Mesendoderm (in vitro differentiated cells): Measurements from ENCODE around the gene AKAP13.

Experiments
- DNase-seq: peaks from one replicate; pipeline ENCODE4 v3.0.0; 2013
- H2AK5ac ChIP-seq: 2 replicates; pipeline ENCODE4 v1.6.1; 2013; ENCODE audit warnings: low read length, inconsistent platforms
- H2BK120ac ChIP-seq: 2 replicates; pipeline ENCODE4 v1.6.1; 2013; ENCODE audit warnings: low read depth, mild to moderate bottlenecking, low read length, moderate library complexity, mixed read lengths
- H2BK15ac ChIP-seq: replicated peaks from 2 replicates; pipeline ENCODE4 v1.6.1; 2013; ENCODE audit warnings: low read depth, mild to moderate bottlenecking, moderate library complexity
- H2BK5ac ChIP-seq: 2 replicates; pipeline ENCODE4 v1.6.1; 2013; ENCODE audit warnings: low read length, inconsistent platforms
- H3K18ac ChIP-seq: 2 replicates; pipeline ENCODE4 v1.6.1; 2013; ENCODE audit warnings: mild to moderate bottlenecking, low read length, mixed read lengths
- H3K23ac ChIP-seq: one replicate; pipeline ENCODE4 v1.6.1; 2013; ENCODE audit warnings: low read length
- H3K27ac ChIP-seq: 2 replicates; pipeline ENCODE4 v1.5.1; 2013; ENCODE audit warnings: low read depth, mild to moderate bottlenecking, inconsistent platforms, low read length, moderate library complexity
- H3K27me3 ChIP-seq: 2 replicates; pipeline ENCODE4 v1.6.1; 2013; ENCODE audit warnings: low read length, control low read depth, mild to moderate bottlenecking, inconsistent platforms; ENCODE audit not compliant: insufficient read depth, poor library complexity
- H3K36me3 ChIP-seq: 2 replicates; pipeline ENCODE4 v1.6.1; 2013; ENCODE audit warnings: low read length, inconsistent platforms; ENCODE audit not compliant: control insufficient read depth, insufficient read depth
- H3K4ac ChIP-seq: one replicate; pipeline ENCODE4 v1.6.1; 2013; ENCODE audit warnings: low read depth, mild to moderate bottlenecking, low read length, moderate library complexity
- H3K4me1 ChIP-seq: 2 replicates; pipeline ENCODE4 v1.6.1; 2013; ENCODE audit warnings: low read depth, low read length, inconsistent platforms; ENCODE audit not compliant: control insufficient read depth
- H3K4me2 ChIP-seq: 2 replicates; pipeline ENCODE4 v1.6.1; 2013; ENCODE audit warnings: low read length
- H3K4me3 ChIP-seq: 2 replicates; pipeline ENCODE4 v1.5.1; 2013; ENCODE audit warnings: mild to moderate bottlenecking, low read length
- H3K56ac ChIP-seq: one replicate; pipeline ENCODE4 v1.6.1; 2013; ENCODE audit warnings: low read length
- H3K79me1 ChIP-seq: 2 replicates; pipeline ENCODE4 v1.6.1; 2013; ENCODE audit warnings: low read length, inconsistent platforms
- H3K79me2 ChIP-seq: 2 replicates; pipeline ENCODE4 v1.6.1; 2013; ENCODE audit warnings: mild to moderate bottlenecking, low read length; ENCODE audit not compliant: control insufficient read depth, insufficient read depth
- H3K9ac ChIP-seq: 2 replicates; pipeline ENCODE4 v1.6.1; 2013; ENCODE audit warnings: low read length, inconsistent platforms
- H4K5ac ChIP-seq: one replicate; pipeline ENCODE4 v1.6.1; 2013; ENCODE audit warnings: low read length
- H4K8ac ChIP-seq: one replicate; pipeline ENCODE4 v1.6.1; 2013; ENCODE audit warnings: low read depth, mild to moderate bottlenecking, control low read depth, low read length, moderate library complexity
- WGBS: extraction: QIAGEN DNeasy Blood & Tissue Kit; methylation state at CpG from one replicate; pipeline ENCODE4 v1.1.7; 2013; ENCODE audit warnings: low lambda C conversion rate, missing lambda C conversion rate; ENCODE audit not compliant: insufficient coverage; ENCODE audit errors: extremely low coverage; 5-methylcytosine and 5-hydroxymethylcytosine counted together

Gene AKAP13

GRCh38 chr15:85500060-85500708 is 119.8 kb downstream of the AKAP13 start:
- Histone ChIP-seq H3K4me3 (no peak overlapping the region), H2BK5ac (no peak overlapping the region), H3K79me1 (peaks cover 15% of the 10 kb centered on the region), H3K27me3 (no peaks in the 10 kb centered on the region), H3K23ac (no peak overlapping the region), H4K8ac (no peak overlapping the region), H4K5ac (no peak overlapping the region), H3K27ac (no peak overlapping the region), H2BK15ac (no peak overlapping the region), H3K4ac (no peak overlapping the region), H3K18ac (no peak overlapping the region), H3K4me2 (no peak overlapping the region), H3K36me3 (no peaks in the 10 kb centered on the region), H2AK5ac (no peak overlapping the region), H3K56ac (no peak overlapping the region), H3K4me1 (peaks cover 34% of the 10 kb centered on the region), H2BK120ac (no peak overlapping the region), H3K79me2 (peaks cover 24% of the 10 kb centered on the region), H3K9ac (no peak overlapping the region)
- no CpG with 5 or more reads among the region's 6 CpGs for WGBS
- no peak for DNase-seq

DNA sequence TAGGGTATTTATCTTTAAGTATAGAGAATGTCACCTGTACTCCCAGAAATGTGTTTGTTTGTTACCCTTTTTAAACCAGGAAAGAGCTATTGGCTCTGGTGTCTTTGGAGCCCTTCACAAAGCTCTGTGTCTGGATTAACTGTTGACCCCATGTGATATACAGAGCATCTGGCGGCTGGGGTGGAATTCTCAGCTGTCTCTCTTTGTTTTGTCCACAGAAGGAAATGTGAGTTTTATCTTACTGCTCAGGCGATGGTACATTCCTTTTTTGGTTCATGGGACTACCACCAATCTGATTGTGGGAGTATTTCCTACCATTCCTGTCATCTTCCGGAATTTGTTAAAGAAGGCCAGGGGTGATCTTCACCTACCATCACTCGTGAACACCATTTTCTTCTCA is 120.3 kb downstream of the AKAP13 start:
- Histone ChIP-seq H2BK15ac (no peak overlapping the region), H3K9ac (no peak overlapping the region), H2BK5ac (no peak overlapping the region), H3K36me3 (no peaks in the 10 kb centered on the region), H2AK5ac (no peak overlapping the region), H2BK120ac (no peak overlapping the region), H3K4me2 (no peak overlapping the region), H3K79me2 (peaks cover 24% of the 10 kb centered on the region), H4K8ac (no peak overlapping the region), H3K79me1 (peaks cover 15% of the 10 kb centered on the region), H3K23ac (no peak overlapping the region), H3K4me3 (no peak overlapping the region), H3K27me3 (no peaks in the 10 kb centered on the region), H3K27ac (no peak overlapping the region), H3K18ac (peak overlapping the region; percentile 94), H3K4me1 (peaks cover 32% of the 10 kb centered on the region), H4K5ac (no peak overlapping the region), H3K56ac (no peak overlapping the region), H3K4ac (no peak overlapping the region)
- no peak for DNase-seq
- WGBS = no CpG with 5 or more reads among the region's 4 CpGs

GRCh38 chr15:85501574-85501973 is 121.2 kb downstream of the AKAP13 start:
- no peak overlapping the region for H2BK5ac ChIP-seq
- no peak overlapping the region for H2AK5ac ChIP-seq
- peaks cover 15% of the 10 kb centered on the region for H3K79me1 ChIP-seq
- no peak overlapping the region for H2BK120ac ChIP-seq
- no peak overlapping the region for H3K4me3 ChIP-seq
- H3K4ac ChIP-seq = no peak overlapping the region
- no peak overlapping the region for H4K8ac ChIP-seq
- H3K27ac ChIP-seq = no peak overlapping the region
- H3K27me3 ChIP-seq = no peaks in the 10 kb centered on the region
- WGBS = no CpG with 5 or more reads among the region's 2 CpGs
- no peak overlapping the region for H2BK15ac ChIP-seq
- H3K4me2 ChIP-seq = no peak overlapping the region
- no peak overlapping the region for H3K9ac ChIP-seq
- H3K36me3 ChIP-seq = no peaks in the 10 kb centered on the region
- H3K18ac ChIP-seq = peak overlapping the region; percentile 56
- no peak overlapping the region for H4K5ac ChIP-seq
- H3K56ac ChIP-seq = no peak overlapping the region
- H3K79me2 ChIP-seq = peaks cover 29% of the 10 kb centered on the region
- H3K23ac ChIP-seq = no peak overlapping the region
- DNase-seq = no peak
- H3K4me1 ChIP-seq = peaks cover 26% of the 10 kb centered on the region

DNA sequence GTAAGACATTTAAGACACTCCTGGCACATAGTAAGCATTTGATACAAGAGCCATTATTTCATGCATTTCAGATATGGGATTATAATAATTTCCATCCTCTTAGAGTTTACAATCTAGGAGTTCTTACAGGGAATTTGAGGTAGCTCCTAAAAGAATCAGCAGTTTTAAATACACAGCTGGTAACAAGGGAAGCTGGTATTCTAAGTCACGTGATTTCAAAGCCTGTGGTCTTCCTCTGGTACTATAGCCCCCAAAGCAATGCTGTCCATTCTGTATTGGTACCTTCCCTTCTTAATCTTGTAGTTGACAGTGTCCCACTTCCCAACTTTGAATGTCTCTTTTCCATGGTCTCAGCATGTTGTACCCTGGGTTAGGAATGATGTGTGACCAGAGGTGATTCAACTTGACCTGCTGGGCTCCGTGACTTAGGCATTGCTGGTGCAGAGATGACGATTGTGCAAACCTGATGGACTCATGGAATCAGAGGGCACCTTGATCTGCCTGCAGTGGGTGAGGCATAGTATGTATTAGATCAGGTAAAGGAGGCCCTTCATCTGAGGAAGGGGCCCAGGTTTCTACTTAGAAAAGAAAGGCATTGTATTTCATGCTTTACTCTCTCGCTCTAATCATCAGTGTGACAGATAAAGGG is 122.9 kb downstream of the AKAP13 start:
- no CpG with 5 or more reads among the region's 4 CpGs for WGBS
- Histone ChIP-seq H3K79me1 (peaks cover 15% of the 10 kb centered on the region), H3K27me3 (no peaks in the 10 kb centered on the region), H3K56ac (no peak overlapping the region), H3K9ac (no peak overlapping the region), H3K23ac (no peak overlapping the region), H4K5ac (no peak overlapping the region), H4K8ac (no peak overlapping the region), H2BK5ac (no peak overlapping the region), H2BK120ac (no peak overlapping the region), H3K36me3 (no peaks in the 10 kb centered on the region), H3K79me2 (peaks cover 32% of the 10 kb centered on the region), H3K4ac (no peak overlapping the region), H3K4me3 (no peak overlapping the region), H3K4me1 (peaks cover 14% of the 10 kb centered on the region), H3K27ac (no peak overlapping the region), H3K4me2 (no peak overlapping the region), H2AK5ac (no peak overlapping the region), H3K18ac (no peak overlapping the region), H2BK15ac (no peak overlapping the region)
- DNase-seq = no peak

DNA sequence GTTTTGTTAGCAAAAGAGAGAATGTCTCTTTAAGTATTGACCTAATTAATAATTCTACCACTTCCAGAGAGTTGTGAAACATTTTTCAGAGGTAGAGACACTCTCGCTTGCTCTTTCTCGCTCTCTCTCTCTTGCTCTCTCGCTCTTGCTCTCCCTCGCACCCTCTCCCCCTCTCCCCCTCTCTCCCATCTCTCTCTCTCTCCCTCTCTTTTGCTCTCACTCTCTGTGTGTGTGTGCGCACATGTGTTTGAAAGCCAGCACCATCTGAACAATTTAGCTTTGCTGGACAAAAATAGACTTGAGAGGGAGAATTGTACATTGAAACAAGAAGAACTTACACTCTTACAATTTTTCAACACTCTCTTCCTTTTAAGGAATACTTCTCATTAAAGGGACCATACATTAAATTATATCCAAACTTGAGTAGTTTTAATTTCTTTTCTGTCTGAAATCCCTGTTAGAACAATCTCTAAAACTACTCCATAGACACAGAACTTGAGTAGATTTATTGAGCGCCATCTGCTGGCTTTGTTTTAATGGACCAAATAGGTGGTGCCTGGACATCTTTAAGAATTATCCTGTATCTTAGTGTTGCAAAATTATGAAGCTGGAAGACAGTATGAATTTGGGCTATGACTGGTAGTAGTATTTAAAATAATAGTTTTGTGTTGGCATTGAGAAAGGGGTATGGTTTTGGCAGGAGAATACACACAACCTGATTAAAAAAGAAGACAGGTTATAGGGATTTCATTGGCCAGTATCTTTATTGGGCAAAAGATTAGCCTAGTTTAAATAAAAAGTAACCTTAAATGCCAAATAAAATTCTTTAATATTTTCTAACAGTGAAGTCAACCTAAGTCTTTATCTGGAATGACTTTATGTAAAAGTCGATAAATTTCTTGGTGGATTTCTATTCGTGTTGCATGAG is 124.6 kb downstream of the AKAP13 start:
- H3K23ac ChIP-seq = no peak overlapping the region
- no peak overlapping the region for H4K5ac ChIP-seq
- H3K9ac ChIP-seq = no peak overlapping the region
- H3K79me1 ChIP-seq = peaks cover 17% of the 10 kb centered on the region
- H3K27me3 ChIP-seq = no peaks in the 10 kb centered on the region
- no peak overlapping the region for H3K4me3 ChIP-seq
- H2AK5ac ChIP-seq = no peak overlapping the region
- H3K4me2 ChIP-seq = no peak overlapping the region
- H3K27ac ChIP-seq = no peak overlapping the region
- no peak overlapping the region for H2BK5ac ChIP-seq
- DNase-seq = peak; percentile 59
- H4K8ac ChIP-seq = no peak overlapping the region
- H2BK120ac ChIP-seq = no peak overlapping the region
- no peak overlapping the region for H2BK15ac ChIP-seq
- peak overlapping the region; percentile 42 for H3K56ac ChIP-seq
- peaks cover 6% of the 10 kb centered on the region for H3K4me1 ChIP-seq
- WGBS = no CpG with 5 or more reads among the region's 8 CpGs
- H3K79me2 ChIP-seq = peaks cover 40% of the 10 kb centered on the region
- no peaks in the 10 kb centered on the region for H3K36me3 ChIP-seq
- H3K4ac ChIP-seq = no peak overlapping the region
- no peak overlapping the region for H3K18ac ChIP-seq
